ENCODE results near the gene GIPC1.
"Not testable (repeated sequence)": the region's sequence is repeated elsewhere in the genome, so short reads cannot be mapped to it uniquely, and the experiment has no call there.

Gene GIPC1

GRCh38 chr19:14496029-14496833, at the start of gene GIPC1:
TSS of gene GIPC1 (minus strand) at chr19:14496127. CDS start at chr19:14482976, 13,151 bp downstream.
- DNase-seq (ENCODE audit: low read depth in 3 of 3) = peak; percentile 66 to 81 (median 70)

- DNase-seq (ENCODE audit: low read depth in 3 of 3) = no peak
These were observed 49.8 kb upstream of the GIPC1 start for GRCh38 chr19:14545716-14546082.

- no peak for DNase-seq (ENCODE audit: low read depth in 3 of 3)
These were observed 49.2 kb upstream of the GIPC1 start for GRCh38 chr19:14544977-14545715.

GRCh38 chr19:14544047-14544446, 48.1 kb upstream of the GIPC1 start:
- DNase-seq (ENCODE audit: low read depth in 3 of 3) = no peak

GRCh38 chr19:14542711-14543328, 46.9 kb upstream of the GIPC1 start:
- DNase-seq (ENCODE audit: low read depth in 3 of 3) = no peak

GRCh38 chr19:14541979-14542378, 46.1 kb upstream of the GIPC1 start:
- not testable (repeated sequence) for DNase-seq (ENCODE audit: low read depth in 3 of 3)

GRCh38 chr19:14540741-14541525, 45.0 kb upstream of the GIPC1 start:
- DNase-seq (ENCODE audit: low read depth in 3 of 3) = no peak

GRCh38 chr19:14536926-14537692, 41.2 kb upstream of the GIPC1 start:
- DNase-seq (ENCODE audit: low read depth in 3 of 3) = peak in 1 of 3 experiments; percentile 52

- no peak for DNase-seq (ENCODE audit: low read depth in 3 of 3)
These were observed 37.5 kb upstream of the GIPC1 start for GRCh38 chr19:14533450-14533849.

GRCh38 chr19:14530506-14530905, 34.6 kb upstream of the GIPC1 start:
- DNase-seq (ENCODE audit: low read depth in 3 of 3) = no peak

- DNase-seq (ENCODE audit: low read depth in 3 of 3) = no peak
These were observed 34.0 kb upstream of the GIPC1 start for GRCh38 chr19:14530005-14530348.

GRCh38 chr19:14529254-14530004, 33.5 kb upstream of the GIPC1 start, which contains the start of gene TECR:
TSS of gene TECR (plus strand) at chr19:14529594. CDS start at chr19:14529697, 103 bp downstream.
- peak; percentile 100 for DNase-seq (ENCODE audit: low read depth in 3 of 3)

GRCh38 chr19:14528419-14529253, 32.7 kb upstream of the GIPC1 start:
- DNase-seq (ENCODE audit: low read depth in 3 of 3) = no peak

GRCh38 chr19:14526423-14526822, 30.5 kb upstream of the GIPC1 start:
- no peak for DNase-seq (ENCODE audit: low read depth in 3 of 3)

GRCh38 chr19:14525729-14526128, 29.8 kb upstream of the GIPC1 start:
- no peak for DNase-seq (ENCODE audit: low read depth in 3 of 3)

- no peak for DNase-seq (ENCODE audit: low read depth in 3 of 3)
These were observed 24.6 kb upstream of the GIPC1 start for GRCh38 chr19:14520543-14520942.

GRCh38 chr19:14519860-14520407, 24.0 kb upstream of the GIPC1 start:
- DNase-seq (ENCODE audit: low read depth in 3 of 3) = no peak

GRCh38 chr19:14519245-14519859, 23.4 kb upstream of the GIPC1 start:
- no peak for DNase-seq (ENCODE audit: low read depth in 3 of 3)

Measured in stimulated activated CD4-positive, alpha-beta T cell treated with anti-CD3 and anti-CD28 coated beads, TNF-alpha, amount 100 ng/mL, for 24 hours (primary cell).